ENCODE results near the gene ISG15. TPM values are rescaled to one million over a fixed set of nuclear protein-coding genes. Genes with fewer than 3 reads are reported as not detected.
"Not testable (repeated sequence)": the region's sequence is repeated elsewhere in the genome, so short reads cannot be mapped to it uniquely, and the experiment has no call there.

Gene ISG15
- polyA plus RNA-seq, 1 donor, result 6.2 TPM

GRCh38 chr1:994546-994945, 18.8 kb upstream of the ISG15 start:
- not testable (repeated sequence) for DNase-seq (ENCODE audit: low read depth)

GRCh38 chr1:995665-996633, 17.3 kb upstream of the ISG15 start:
- no peak for DNase-seq (ENCODE audit: low read depth)

DNA sequence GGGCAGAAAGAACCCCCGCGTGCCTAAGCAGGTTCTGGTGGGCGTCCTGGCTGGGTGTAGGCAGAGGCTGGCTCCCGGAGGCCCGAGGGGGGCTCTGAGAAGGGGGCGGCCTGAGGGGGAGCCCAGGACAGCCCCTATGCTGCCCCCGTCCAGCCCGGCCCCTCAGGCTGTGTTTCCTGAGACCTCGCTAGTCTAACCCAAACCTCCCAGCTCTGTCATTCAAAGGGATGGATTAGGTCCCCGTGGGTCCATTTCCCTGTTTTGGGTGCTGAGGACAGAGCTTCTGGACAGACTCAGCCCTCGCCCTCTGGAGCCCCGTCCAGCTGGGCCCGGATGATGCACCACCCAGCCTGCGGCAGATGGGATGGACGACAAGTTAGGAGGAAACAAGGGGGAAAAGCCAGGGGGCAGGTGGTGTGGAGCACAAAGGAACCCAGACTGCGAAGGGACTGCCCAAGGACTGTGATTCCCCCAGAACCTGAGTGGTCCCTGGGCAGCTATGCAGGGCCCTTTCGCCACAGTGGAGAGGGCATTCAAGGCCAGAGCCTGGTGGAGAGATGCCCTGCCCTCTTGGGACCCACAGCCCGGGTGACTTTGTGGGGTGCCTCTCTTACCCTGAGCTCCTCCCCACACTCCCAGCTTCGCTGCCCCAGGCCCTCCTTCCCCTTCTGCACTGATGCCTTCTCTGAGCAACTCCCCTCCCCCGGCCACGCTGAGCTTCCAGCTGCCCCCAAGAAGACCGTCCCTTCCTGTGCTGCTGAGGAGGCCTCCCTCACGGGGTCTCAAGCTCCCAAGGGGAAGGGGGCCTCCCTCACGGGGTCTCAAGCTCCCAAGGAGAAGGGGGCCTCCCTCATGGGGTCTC, 16.2 kb upstream of the ISG15 start:
- no peak for DNase-seq (ENCODE audit: low read depth)

GRCh38 chr1:997713-997992, 15.6 kb upstream of the ISG15 start:
- no peak for DNase-seq (ENCODE audit: low read depth)

- no peak for DNase-seq (ENCODE audit: low read depth)
Observed at GRCh38 chr1:997993-998744, 15.1 kb upstream of the ISG15 start.

DNA sequence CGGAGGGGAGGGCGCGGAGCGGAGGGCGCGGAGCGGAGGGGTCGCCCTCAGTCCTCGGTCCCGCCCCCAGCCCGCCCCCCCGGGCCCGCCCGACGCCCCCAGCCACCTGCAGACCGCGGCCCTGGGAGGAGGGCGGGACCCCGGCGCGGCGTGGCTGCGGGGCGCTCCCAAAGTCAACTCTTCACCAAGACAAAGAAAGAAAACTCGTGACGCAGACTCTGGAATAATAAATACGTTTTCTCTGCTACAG, 14.6 kb upstream of the ISG15 start:
- no peak for DNase-seq (ENCODE audit: low read depth)

- DNase-seq (ENCODE audit: low read depth), result no peak
Observed at GRCh38 chr1:998995-999724, 14.1 kb upstream of the ISG15 start.

- no peak for DNase-seq (ENCODE audit: low read depth)
Observed at GRCh38 chr1:999725-1000356, 13.5 kb upstream of the ISG15 start, which contains the start of gene HES4. Gene HES4 (minus strand): TSS chr1:1000097. CDS start chr1:999973, 124 bp downstream.

GRCh38 chr1:1000357-1001056, 12.8 kb upstream of the ISG15 start:
- no peak for DNase-seq (ENCODE audit: low read depth)

DNA sequence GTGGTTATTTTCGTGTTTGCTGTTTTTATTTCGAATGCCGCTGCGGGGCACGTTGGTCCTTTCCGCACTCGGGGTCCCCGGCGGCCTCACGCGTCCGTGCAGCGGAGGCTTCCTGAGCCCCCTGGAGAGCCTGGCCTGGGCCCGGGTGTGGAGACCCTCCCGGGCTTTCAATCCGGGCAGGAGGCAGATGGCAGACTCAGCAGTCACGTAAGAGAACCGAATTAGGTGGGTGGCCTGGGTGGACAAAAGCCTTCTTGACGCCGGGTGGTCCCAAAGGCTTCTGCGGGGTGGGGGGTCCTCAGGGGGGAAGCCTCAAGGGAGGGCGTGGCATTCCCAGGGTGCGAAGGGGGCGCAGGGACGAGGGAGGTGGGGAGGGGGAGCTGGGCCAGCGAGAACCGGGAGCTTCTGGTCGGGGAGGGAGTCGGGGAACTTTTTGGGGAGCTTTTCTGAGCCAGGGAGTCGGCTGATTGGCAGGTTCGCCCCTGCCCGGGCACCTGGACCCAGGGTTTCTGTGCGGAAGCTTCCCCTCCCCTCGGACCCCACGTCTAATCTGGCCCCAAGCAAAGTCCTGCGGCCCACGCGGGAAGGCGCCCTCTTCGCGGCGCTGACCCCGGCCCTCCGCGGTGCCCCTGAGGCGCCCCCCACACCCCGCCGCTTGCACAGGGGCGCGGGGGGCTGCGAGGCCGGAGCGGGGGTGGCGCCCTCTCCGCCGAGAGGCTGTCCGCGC, 12.1 kb upstream of the ISG15 start:
- no peak for DNase-seq (ENCODE audit: low read depth)

DNA sequence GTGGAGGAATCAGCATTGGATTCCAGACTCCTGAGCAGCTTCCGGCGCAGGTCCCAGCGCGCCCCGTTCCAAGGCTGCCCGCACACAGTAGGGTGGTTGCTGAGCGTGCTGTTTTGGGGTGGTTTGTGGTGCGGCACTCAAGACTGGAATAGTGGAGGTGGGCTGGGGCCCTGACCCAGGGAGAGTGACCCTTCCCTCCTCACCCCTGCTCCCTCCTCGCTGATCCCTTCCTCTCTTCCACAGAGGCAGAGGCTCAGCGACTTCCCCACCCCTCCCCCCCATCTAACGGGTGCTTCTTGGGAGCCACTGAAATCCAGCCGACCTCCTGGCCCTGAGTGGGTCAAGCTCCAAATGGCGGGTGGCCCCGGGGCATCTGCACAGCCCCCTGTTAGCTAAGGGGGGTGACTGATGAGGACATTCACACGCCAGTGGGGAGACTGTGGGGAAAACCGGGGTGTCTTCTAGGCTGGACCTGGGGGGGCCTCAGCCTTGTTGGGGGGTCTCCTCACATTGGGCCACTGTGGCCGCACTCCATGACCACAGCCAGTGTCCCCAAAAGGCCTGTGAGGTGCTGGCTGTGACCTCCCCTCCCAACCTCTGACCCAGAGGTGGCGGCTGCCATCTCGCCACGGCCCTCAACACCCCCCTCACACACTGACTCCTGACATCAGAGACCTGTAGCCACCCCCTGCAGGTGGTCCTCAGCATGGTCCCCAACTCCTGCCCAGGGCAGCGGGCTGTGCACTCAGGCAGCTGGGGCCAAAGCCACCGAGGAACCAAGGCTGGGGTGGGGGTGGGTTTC, 9.5 kb upstream of the ISG15 start:
- DNase-seq (ENCODE audit: low read depth), result no peak

DNA sequence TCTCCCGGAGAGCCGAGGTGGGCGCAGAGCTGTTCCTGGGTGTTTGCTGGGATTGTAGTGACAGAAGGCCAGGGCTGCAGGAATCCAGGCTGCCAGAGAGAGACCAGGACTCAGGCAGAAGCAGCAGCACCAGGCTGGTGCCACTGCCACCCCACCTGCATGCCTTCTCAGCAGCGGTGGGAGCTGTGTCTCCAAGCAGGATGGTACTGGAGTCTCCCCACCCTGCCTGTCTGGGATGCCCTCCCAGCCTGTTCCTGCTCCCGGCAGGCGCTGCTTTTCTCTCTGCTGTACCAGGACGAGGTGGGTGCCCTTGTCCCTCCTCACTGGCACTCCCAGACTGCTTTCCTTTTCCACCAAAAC, 8.9 kb upstream of the ISG15 start:
- DNase-seq (ENCODE audit: low read depth), result no peak

GRCh38 chr1:1004780-1005697, 8.3 kb upstream of the ISG15 start:
- no peak for DNase-seq (ENCODE audit: low read depth)

- DNase-seq (ENCODE audit: low read depth), result no peak
Observed at GRCh38 chr1:1005774-1006304, 7.5 kb upstream of the ISG15 start.

DNA sequence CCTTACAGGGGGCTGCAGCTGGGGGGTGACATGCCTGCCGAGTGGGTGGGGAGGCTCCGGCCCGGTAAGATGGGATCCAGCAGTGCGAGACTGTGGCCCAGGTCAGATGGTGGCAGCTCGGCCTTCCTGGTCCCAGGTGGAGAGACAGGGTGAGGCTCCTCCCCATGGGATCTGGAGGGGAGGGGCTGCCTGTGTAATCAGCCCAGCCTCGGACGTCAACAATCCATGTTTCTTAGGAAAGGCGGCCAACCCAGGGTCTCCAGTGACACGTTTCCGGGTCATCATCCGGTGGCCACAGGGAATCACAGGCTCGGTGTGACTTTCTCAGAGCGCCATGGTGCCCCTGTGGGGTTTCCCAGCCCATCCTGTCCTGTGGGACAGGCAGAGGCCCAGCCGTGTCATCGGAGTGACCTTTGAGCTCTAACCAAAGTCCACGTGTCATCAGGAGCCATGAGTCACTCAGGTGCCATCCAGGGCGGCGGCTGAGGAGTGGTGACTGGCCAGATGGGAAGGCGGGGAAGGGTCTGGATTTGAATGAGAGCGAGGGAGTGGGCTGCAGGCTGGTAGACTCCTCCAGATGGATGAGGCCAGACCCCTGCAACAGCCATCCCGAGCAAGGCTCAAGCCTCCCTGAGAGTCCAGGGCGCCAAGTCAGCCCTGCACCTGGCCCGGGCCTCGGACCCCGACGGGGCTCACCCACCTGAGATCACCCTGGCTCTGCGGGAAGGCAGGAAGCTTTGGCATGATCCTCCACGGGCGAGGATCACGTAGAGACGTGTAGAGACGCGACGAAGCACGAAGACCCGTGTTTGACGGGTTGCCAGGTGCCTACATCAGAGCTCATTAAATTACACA, 6.8 kb upstream of the ISG15 start:
- DNase-seq (ENCODE audit: low read depth), result no peak

- DNase-seq (ENCODE audit: low read depth), result not testable (repeated sequence)
Observed at GRCh38 chr1:1010131-1010530, 3.2 kb upstream of the ISG15 start.
